ENCODE measurements around the gene C9orf43.

C9orf43 gene

GRCh38 chr9:113456235-113456634 lies 45.7 kb downstream of the C9orf43 start:
- Histone ChIP-seq H3K27me3 (ENCODE audit: low read depth, low read length) (no peaks in the 10 kb centered on the region), H3K4me1 (ENCODE audit: control insufficient read depth in 1 of 2, insufficient read depth in 2 of 2, low read length in 2 of 2) (peaks cover 15 to 16% of the 10 kb centered on the region in 2 donors), H3K9me3 (ENCODE audit: control insufficient read depth in 1 of 2, low read length in 2 of 2) (no peaks in the 10 kb centered on the region), H3K4me3 (ENCODE audit: low read depth in 1 of 2, low read length in 2 of 2) (no peak overlapping the region), H3K27ac (ENCODE audit: low read length) (peak overlapping the region; percentile 90), H3K36me3 (ENCODE audit: control insufficient read depth in 1 of 2, insufficient read depth in 2 of 2, low read length in 2 of 2) (no peaks in the 10 kb centered on the region)

- no peak overlapping the region for H3K27ac ChIP-seq (ENCODE audit: low read length)
- H3K4me3 ChIP-seq (ENCODE audit: low read depth in 1 of 2, low read length in 2 of 2), result no peak overlapping the region
- H3K4me1 ChIP-seq (ENCODE audit: control insufficient read depth in 1 of 2, insufficient read depth in 2 of 2, low read length in 2 of 2), result peaks cover 0 to 8% of the 10 kb centered on the region in 2 donors
- no peaks in the 10 kb centered on the region for H3K9me3 ChIP-seq (ENCODE audit: control insufficient read depth in 1 of 2, low read length in 2 of 2)
- no peaks in the 10 kb centered on the region for H3K27me3 ChIP-seq (ENCODE audit: low read depth, low read length)
- H3K36me3 ChIP-seq (ENCODE audit: control insufficient read depth in 1 of 2, insufficient read depth in 2 of 2, low read length in 2 of 2), result no peaks in the 10 kb centered on the region
Measured at GRCh38 chr9:113461285-113461684, 50.7 kb downstream of the C9orf43 start.

DNA sequence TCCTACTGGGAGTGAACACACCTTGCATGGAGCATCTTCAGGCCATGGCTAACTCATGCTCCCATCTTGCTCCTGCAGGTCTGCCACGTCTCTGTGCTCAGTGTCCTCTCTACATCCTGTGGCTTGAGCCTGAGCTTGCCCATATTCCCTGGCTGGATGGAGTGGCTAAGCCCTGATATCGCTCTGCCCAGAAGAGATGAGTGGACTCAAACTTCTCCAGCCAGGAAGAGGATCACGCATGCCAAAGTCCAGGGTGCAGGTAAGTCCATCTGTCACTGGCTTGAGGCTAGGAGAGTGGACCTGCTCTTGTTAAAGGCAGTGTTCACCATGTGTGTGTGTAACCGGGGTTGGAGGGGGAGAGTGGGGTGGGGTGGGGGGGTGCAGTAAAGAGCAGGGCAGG lies 51.4 kb downstream of the C9orf43 start:
- Histone ChIP-seq H3K9me3 (ENCODE audit: control insufficient read depth in 1 of 2, low read length in 2 of 2) (no peaks in the 10 kb centered on the region), H3K4me1 (ENCODE audit: control insufficient read depth in 1 of 2, insufficient read depth in 2 of 2, low read length in 2 of 2) (peaks cover 0 to 6% of the 10 kb centered on the region in 2 donors), H3K27me3 (ENCODE audit: low read depth, low read length) (no peaks in the 10 kb centered on the region), H3K27ac (ENCODE audit: low read length) (no peak overlapping the region), H3K36me3 (ENCODE audit: control insufficient read depth in 1 of 2, insufficient read depth in 2 of 2, low read length in 2 of 2) (no peaks in the 10 kb centered on the region), H3K4me3 (ENCODE audit: low read depth in 1 of 2, low read length in 2 of 2) (no peak overlapping the region)

- H3K27me3 ChIP-seq (ENCODE audit: low read depth, low read length), result no peaks in the 10 kb centered on the region
- H3K4me3 ChIP-seq (ENCODE audit: low read depth in 1 of 2, low read length in 2 of 2), result peak overlapping the region in 1 of 2 donors; percentile 67
- no peaks in the 10 kb centered on the region for H3K9me3 ChIP-seq (ENCODE audit: control insufficient read depth in 1 of 2, low read length in 2 of 2)
- H3K4me1 ChIP-seq (ENCODE audit: control insufficient read depth in 1 of 2, insufficient read depth in 2 of 2, low read length in 2 of 2), result peaks cover 0 to 6% of the 10 kb centered on the region in 2 donors
- H3K27ac ChIP-seq (ENCODE audit: low read length), result no peak overlapping the region
- H3K36me3 ChIP-seq (ENCODE audit: control insufficient read depth in 1 of 2, insufficient read depth in 2 of 2, low read length in 2 of 2), result no peaks in the 10 kb centered on the region
Measured at GRCh38 chr9:113462781-113463286, 52.3 kb downstream of the C9orf43 start.

- no peaks in the 10 kb centered on the region for H3K9me3 ChIP-seq (ENCODE audit: control insufficient read depth in 1 of 2, low read length in 2 of 2)
- H3K4me1 ChIP-seq (ENCODE audit: control insufficient read depth in 1 of 2, insufficient read depth in 2 of 2, low read length in 2 of 2), result peaks cover 0 to 6% of the 10 kb centered on the region in 2 donors
- peak within 1 kb of the TSS; percentile 19 for H3K27ac ChIP-seq (ENCODE audit: low read length)
- peak within 1 kb of the TSS; percentile 62 to 67 for H3K4me3 ChIP-seq (ENCODE audit: low read depth in 1 of 2, low read length in 2 of 2)
- no peaks in the 10 kb centered on the region for H3K36me3 ChIP-seq (ENCODE audit: control insufficient read depth in 1 of 2, insufficient read depth in 2 of 2, low read length in 2 of 2)
- no peaks in the 10 kb centered on the region for H3K27me3 ChIP-seq (ENCODE audit: low read depth, low read length)
Measured at GRCh38 chr9:113463418-113464285, 53.1 kb downstream of the C9orf43 start, which contains the start of gene RGS3. TSS of gene RGS3 (plus strand) at chr9:113463727. CDS start at chr9:113463803, 76 bp downstream.

- Histone ChIP-seq H3K9me3 (ENCODE audit: control insufficient read depth in 1 of 2, low read length in 2 of 2) (no peaks in the 10 kb centered on the region), H3K27me3 (ENCODE audit: low read depth, low read length) (no peaks in the 10 kb centered on the region), H3K36me3 (ENCODE audit: control insufficient read depth in 1 of 2, insufficient read depth in 2 of 2, low read length in 2 of 2) (no peaks in the 10 kb centered on the region), H3K27ac (ENCODE audit: low read length) (peak overlapping the region; percentile 19), H3K4me3 (ENCODE audit: low read depth in 1 of 2, low read length in 2 of 2) (peak overlapping the region; percentile 62 to 67), H3K4me1 (ENCODE audit: control insufficient read depth in 1 of 2, insufficient read depth in 2 of 2, low read length in 2 of 2) (peaks cover 0 to 6% of the 10 kb centered on the region in 2 donors)
Measured at GRCh38 chr9:113464286-113464660, 53.7 kb downstream of the C9orf43 start.

DNA sequence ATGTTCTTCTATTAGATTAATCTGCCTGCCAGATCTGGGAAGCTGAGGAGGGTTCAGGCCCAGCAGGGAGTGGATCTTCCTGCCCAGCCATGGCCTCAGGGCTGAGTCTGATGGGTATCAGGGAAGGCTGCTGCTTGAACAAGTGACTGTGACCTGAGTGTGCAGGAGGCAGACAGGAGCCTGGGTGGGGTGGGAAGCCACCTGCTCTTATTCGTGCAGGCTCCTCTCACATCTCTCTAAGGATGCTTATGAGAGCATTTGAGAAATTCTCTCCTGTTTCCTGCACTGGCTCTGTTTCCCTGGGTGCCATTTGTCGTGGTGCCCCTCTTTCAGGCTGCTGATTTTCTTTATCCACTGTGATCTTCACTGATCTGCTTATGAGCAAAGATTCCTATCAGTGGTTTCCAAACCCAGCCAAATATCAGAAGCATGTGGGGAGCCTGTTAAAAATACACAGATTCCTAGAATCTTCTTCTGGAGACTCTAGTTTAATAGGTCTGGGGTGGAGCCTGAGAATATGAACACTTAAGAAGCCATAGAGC lies 55.1 kb downstream of the C9orf43 start:
- H3K36me3 ChIP-seq (ENCODE audit: control insufficient read depth in 1 of 2, insufficient read depth in 2 of 2, low read length in 2 of 2), result no peaks in the 10 kb centered on the region
- no peak overlapping the region for H3K4me3 ChIP-seq (ENCODE audit: low read depth in 1 of 2, low read length in 2 of 2)
- no peak overlapping the region for H3K27ac ChIP-seq (ENCODE audit: low read length)
- H3K9me3 ChIP-seq (ENCODE audit: control insufficient read depth in 1 of 2, low read length in 2 of 2), result no peaks in the 10 kb centered on the region
- no peaks in the 10 kb centered on the region for H3K27me3 ChIP-seq (ENCODE audit: low read depth, low read length)
- H3K4me1 ChIP-seq (ENCODE audit: control insufficient read depth in 1 of 2, insufficient read depth in 2 of 2, low read length in 2 of 2), result peaks cover 0 to 6% of the 10 kb centered on the region in 2 donors

- H3K27me3 ChIP-seq (ENCODE audit: low read depth, low read length), result no peaks in the 10 kb centered on the region
- H3K36me3 ChIP-seq (ENCODE audit: control insufficient read depth in 1 of 2, insufficient read depth in 2 of 2, low read length in 2 of 2), result no peaks in the 10 kb centered on the region
- no peak overlapping the region for H3K27ac ChIP-seq (ENCODE audit: low read length)
- H3K4me3 ChIP-seq (ENCODE audit: low read depth in 1 of 2, low read length in 2 of 2), result no peak overlapping the region
- H3K4me1 ChIP-seq (ENCODE audit: control insufficient read depth in 1 of 2, insufficient read depth in 2 of 2, low read length in 2 of 2), result peaks cover 0 to 6% of the 10 kb centered on the region in 2 donors
- H3K9me3 ChIP-seq (ENCODE audit: control insufficient read depth in 1 of 2, low read length in 2 of 2), result no peaks in the 10 kb centered on the region
Measured at GRCh38 chr9:113467183-113467582, 56.6 kb downstream of the C9orf43 start.

DNA sequence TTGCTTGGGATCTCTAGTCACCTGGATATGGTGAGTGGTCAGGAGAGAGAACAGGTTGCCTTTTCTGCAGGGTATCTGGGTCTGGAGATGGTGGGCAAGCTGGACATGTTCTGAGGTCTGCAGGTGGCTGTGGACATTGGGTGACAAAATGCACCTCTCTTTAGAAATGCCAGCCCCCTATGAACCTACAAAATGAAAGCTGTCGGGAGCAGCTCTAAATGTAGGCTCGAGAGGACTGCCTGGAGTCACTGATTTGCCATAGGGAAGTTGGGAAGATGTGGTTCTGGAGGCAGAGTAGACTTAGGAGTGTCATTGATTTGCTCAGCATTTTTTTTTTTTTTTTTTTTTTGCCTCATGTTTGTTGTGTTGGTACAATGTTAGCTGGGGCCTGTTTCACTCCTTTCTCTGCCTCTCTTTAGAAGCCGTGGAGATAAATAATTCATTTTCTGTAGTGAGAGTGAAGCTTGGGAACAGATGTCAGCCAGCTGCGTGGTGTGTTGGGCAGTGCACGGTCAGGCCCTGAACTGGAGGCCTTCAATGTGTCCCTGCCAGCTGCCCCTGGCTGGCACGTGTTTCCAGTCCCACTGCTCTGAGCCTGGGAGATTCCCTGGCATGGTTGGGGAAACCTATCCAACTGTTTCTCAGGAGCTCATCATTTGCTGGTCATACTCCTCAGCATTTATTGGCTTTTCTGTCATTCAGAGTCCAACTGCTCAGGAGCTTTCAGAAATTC lies 58.3 kb downstream of the C9orf43 start:
- Histone ChIP-seq H3K4me3 (ENCODE audit: low read depth in 1 of 2, low read length in 2 of 2) (no peak overlapping the region), H3K27me3 (ENCODE audit: low read depth, low read length) (no peaks in the 10 kb centered on the region), H3K27ac (ENCODE audit: low read length) (no peak overlapping the region), H3K36me3 (ENCODE audit: control insufficient read depth in 1 of 2, insufficient read depth in 2 of 2, low read length in 2 of 2) (no peaks in the 10 kb centered on the region), H3K4me1 (ENCODE audit: control insufficient read depth in 1 of 2, insufficient read depth in 2 of 2, low read length in 2 of 2) (no peaks in the 10 kb centered on the region), H3K9me3 (ENCODE audit: control insufficient read depth in 1 of 2, low read length in 2 of 2) (no peaks in the 10 kb centered on the region)

DNA sequence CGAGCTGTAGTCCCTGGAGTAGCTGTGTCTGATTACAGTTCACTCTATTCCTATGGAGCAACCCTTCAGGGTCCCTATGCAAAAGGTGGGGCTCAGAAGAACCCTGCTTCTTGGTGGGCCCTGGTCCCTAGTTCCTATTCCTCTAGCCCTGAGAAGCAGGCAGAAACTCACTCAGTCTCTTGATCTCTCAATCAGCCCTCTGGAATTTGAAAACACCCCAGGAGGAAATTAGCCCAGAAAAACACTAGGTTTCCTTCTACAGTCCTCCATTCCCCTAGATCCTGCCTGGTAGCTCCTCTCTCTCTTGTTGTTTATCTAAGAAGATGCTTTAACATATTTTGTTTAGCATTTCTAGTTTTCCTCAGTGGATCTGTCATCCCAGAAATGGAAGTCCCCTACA lies 60.6 kb downstream of the C9orf43 start:
- Histone ChIP-seq H3K9me3 (ENCODE audit: control insufficient read depth in 1 of 2, low read length in 2 of 2) (no peaks in the 10 kb centered on the region), H3K27me3 (ENCODE audit: low read depth, low read length) (no peaks in the 10 kb centered on the region), H3K27ac (ENCODE audit: low read length) (no peak overlapping the region)

DNA sequence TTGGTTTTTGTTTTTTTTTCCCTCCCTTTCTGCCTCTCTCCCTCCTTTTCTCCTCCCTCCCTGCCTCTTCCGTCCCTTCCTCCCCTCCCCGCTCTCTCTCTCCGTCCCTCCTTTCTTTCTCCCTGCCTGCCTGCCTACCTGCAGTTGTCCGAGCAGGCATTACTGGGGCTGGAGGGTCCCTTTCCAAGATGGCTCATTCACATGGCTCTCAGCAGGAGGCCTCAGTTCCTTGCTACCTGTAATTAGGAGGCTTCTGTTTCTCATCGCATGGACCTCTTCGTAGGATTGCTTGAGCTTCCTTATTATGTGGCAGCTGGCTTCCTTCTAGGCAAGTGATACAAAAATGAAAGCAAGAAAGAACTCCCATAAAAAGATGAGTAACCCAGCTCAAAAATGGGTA lies 61.0 kb downstream of the C9orf43 start:
- H3K27me3 ChIP-seq (ENCODE audit: low read depth, low read length), result no peaks in the 10 kb centered on the region
- peaks cover 0 to 7% of the 10 kb centered on the region in 2 donors for H3K4me1 ChIP-seq (ENCODE audit: control insufficient read depth in 1 of 2, insufficient read depth in 2 of 2, low read length in 2 of 2)
- H3K4me3 ChIP-seq (ENCODE audit: low read depth in 1 of 2, low read length in 2 of 2), result no peak overlapping the region
- no peaks in the 10 kb centered on the region for H3K9me3 ChIP-seq (ENCODE audit: control insufficient read depth in 1 of 2, low read length in 2 of 2)
- no peaks in the 10 kb centered on the region for H3K36me3 ChIP-seq (ENCODE audit: control insufficient read depth in 1 of 2, insufficient read depth in 2 of 2, low read length in 2 of 2)
- no peak overlapping the region for H3K27ac ChIP-seq (ENCODE audit: low read length)

More for the DNA sequence above, 60.6 kb downstream of the C9orf43 start:
- H3K4me3 ChIP-seq (ENCODE audit: low read depth in 1 of 2, low read length in 2 of 2), result no peak overlapping the region
- peaks cover 0 to 7% of the 10 kb centered on the region in 2 donors for H3K4me1 ChIP-seq (ENCODE audit: control insufficient read depth in 1 of 2, insufficient read depth in 2 of 2, low read length in 2 of 2)
- H3K36me3 ChIP-seq (ENCODE audit: control insufficient read depth in 1 of 2, insufficient read depth in 2 of 2, low read length in 2 of 2), result no peaks in the 10 kb centered on the region
